Neural cell (in vitro differentiated cells): ENCODE data around the gene MUC21. TPM values are rescaled to one million over a fixed set of nuclear protein-coding genes. Genes with fewer than 3 reads are reported as not detected.

Experiments used
- H2AFZ ChIP-seq: fragments of 200-600, 300-800 bp; sonication (generic), shearing (Covaris generic); 2 replicates; pipeline ENCODE4 v1.6.0; 2014; ENCODE audit warnings: low read depth, mild to moderate bottlenecking, antibody characterized with exemption, low read length, moderate library complexity
- H3F3A ChIP-seq: fragments of 200-600 bp; shearing (Covaris generic); 2 replicates; pipeline ENCODE4 v1.6.1; 2016; ENCODE audit warnings: mild to moderate bottlenecking, moderate library complexity, mixed read lengths, antibody characterized with exemption, low read length; ENCODE audit not compliant: insufficient read depth, poor library complexity, severe bottlenecking
- H3K27ac ChIP-seq: fragments of 200-600, 300-800 bp; sonication (generic), shearing (Covaris generic); 2 replicates; pipeline ENCODE4 v1.5.1; 2014; ENCODE audit warnings: mild to moderate bottlenecking, low read length, moderate library complexity
- H3K27me3 ChIP-seq: fragments of 300-800, 200-600 bp; sonication (generic), shearing (Covaris generic); 2 replicates; pipeline ENCODE4 v1.6.0; 2014; ENCODE audit warnings: mild to moderate bottlenecking, low read depth, low read length, moderate library complexity; ENCODE audit not compliant: insufficient read depth
- H3K36me3 ChIP-seq: fragments of 300-800, 200-600 bp; sonication (generic), shearing (Covaris generic); 2 replicates; pipeline ENCODE4 v1.5.1; 2014; ENCODE audit warnings: mild to moderate bottlenecking, antibody characterized with exemption, low read length, moderate library complexity; ENCODE audit not compliant: insufficient read depth
- H3K4me2 ChIP-seq: fragments of 300-800, 200-600 bp; sonication (generic), shearing (Covaris generic); 2 replicates; pipeline ENCODE4 v1.6.0; 2014; ENCODE audit warnings: mild to moderate bottlenecking, low read length
- H3K4me3 ChIP-seq: fragments of 300-800, 200-600 bp; sonication (generic), shearing (Covaris generic); 2 replicates; pipeline ENCODE4 v1.5.1; 2014; ENCODE audit warnings: mild to moderate bottlenecking, low read length, moderate library complexity
- H3K79me2 ChIP-seq: fragments of 200-600 bp; shearing (Covaris generic); replicated peaks from 2 replicates; pipeline ENCODE4 v1.6.0; 2014; ENCODE audit warnings: mild to moderate bottlenecking, low read length, moderate library complexity; ENCODE audit not compliant: insufficient read depth
- H3K9ac ChIP-seq: fragments of 300-800, 200-600 bp; sonication (generic), shearing (Covaris generic); 2 replicates; pipeline ENCODE4 v1.6.1; 2016; ENCODE audit warnings: mild to moderate bottlenecking, low read length, mixed read lengths
- H3K9me2 ChIP-seq: fragments of 200-600 bp; shearing (Covaris generic); 2 replicates; pipeline ENCODE4 v1.6.1; 2016; ENCODE audit warnings: mild to moderate bottlenecking, low read length, mixed read lengths; ENCODE audit not compliant: insufficient read depth
- H3K9me3 ChIP-seq: fragments of 200-600, 300-800 bp; sonication (generic), shearing (Covaris generic); 2 replicates; pipeline ENCODE4 v1.6.1; 2016; ENCODE audit warnings: mild to moderate bottlenecking, mixed run types, low read length, moderate library complexity, mixed read lengths
- H4K20me1 ChIP-seq: fragments of 200-600 bp; shearing (Covaris generic); 2 replicates; pipeline ENCODE4 v1.6.1; 2016; ENCODE audit warnings: mild to moderate bottlenecking, mixed run types; ENCODE audit not compliant: insufficient read depth
- CTCF ChIP-seq: fragments of 450-650 bp; IDR thresholded peaks from 2 replicates; pipeline ENCODE4 v1.5.1; 2014; ENCODE audit warnings: antibody characterized with exemption, mild to moderate bottlenecking, moderate library complexity; ENCODE audit not compliant: poor library complexity, severe bottlenecking
- EP300 ChIP-seq: fragments of 450-650 bp; conservative IDR thresholded peaks from 2 replicates; pipeline ENCODE4 v1.6.1; 2014; ENCODE audit warnings: antibody characterized with exemption, mild to moderate bottlenecking, moderate library complexity; ENCODE audit not compliant: poor library complexity, severe bottlenecking
- EZH2 ChIP-seq: fragments of 200-600, 300-800 bp; shearing (Covaris generic), sonication (generic); IDR thresholded peaks from 2 replicates; pipeline ENCODE4 v1.6.1; 2014; ENCODE audit warnings: antibody characterized with exemption, low read length, borderline replicate concordance, mild to moderate bottlenecking; ENCODE audit not compliant: insufficient read depth, poor library complexity, severe bottlenecking
- MXI1 ChIP-seq: fragments of 450-650 bp; conservative IDR thresholded peaks from 2 replicates; pipeline ENCODE4 v1.6.1; 2014; ENCODE audit warnings: antibody characterized with exemption, mild to moderate bottlenecking; ENCODE audit not compliant: poor library complexity, severe bottlenecking
- POLR2AphosphoS5 ChIP-seq: IDR thresholded peaks from 2 replicates; pipeline ENCODE4 v1.6.1; 2012
- RAD21 ChIP-seq: fragments of 450-650 bp; conservative IDR thresholded peaks from 2 replicates; pipeline ENCODE4 v1.6.1; 2014; ENCODE audit warnings: antibody characterized with exemption, mild to moderate bottlenecking, moderate library complexity
- REST ChIP-seq: IDR thresholded peaks from 2 replicates; pipeline ENCODE4 v1.6.1; 2012; ENCODE audit warnings: borderline replicate concordance
- SMC3 ChIP-seq: fragments of 450-650 bp; conservative IDR thresholded peaks from 2 replicates; pipeline ENCODE4 v1.6.1; 2014; ENCODE audit warnings: antibody characterized with exemption, mild to moderate bottlenecking, moderate library complexity; ENCODE audit not compliant: poor library complexity
- TAF1 ChIP-seq: IDR thresholded peaks from 2 replicates; pipeline ENCODE4 v1.6.1; 2012; ENCODE audit warnings: low read depth
- polyA plus RNA-seq: library from polyadenylated mRNA; depleted of rRNA; stranded (reverse); fragments of >200 nt; gene quantifications from 2 replicates; pipeline ENCODE4 v1.2.3, GENCODE V29; 2014

MUC21 gene
- polyA plus RNA-seq, 1 donor from 2014 or later = not detected

- Histone ChIP-seq H3K9me3 (peaks cover 6% of the 10 kb centered on the region), H2AFZ (no peak overlapping the region), H3K9ac (no peak overlapping the region), H3K4me2 (no peak overlapping the region), H4K20me1 (no peaks in the 10 kb centered on the region), H3K36me3 (no peaks in the 10 kb centered on the region), H3F3A (no peaks in the 10 kb centered on the region), H3K9me2 (no peaks in the 10 kb centered on the region), H3K4me3 (no peak overlapping the region), H3K27ac (no peak overlapping the region), H3K27me3 (peaks cover 3% of the 10 kb centered on the region), H3K79me2 (no peaks in the 10 kb centered on the region)
- TF ChIP-seq SMC3 = no peak
These were observed 34.7 kb upstream of the MUC21 start for GRCh38 chr6:30948811-30949210.

GRCh38 chr6:30951907-30952469 lies 31.5 kb upstream of the MUC21 start:
- Histone ChIP-seq H3K27me3 (peaks cover 21% of the 10 kb centered on the region), H3K9ac (no peak overlapping the region), H2AFZ (no peak overlapping the region), H3K36me3 (no peaks in the 10 kb centered on the region), H4K20me1 (no peaks in the 10 kb centered on the region), H3K27ac (no peak overlapping the region), H3K9me2 (no peaks in the 10 kb centered on the region), H3F3A (no peaks in the 10 kb centered on the region), H3K4me3 (no peak overlapping the region), H3K4me2 (no peak overlapping the region), H3K9me3 (peaks cover 6% of the 10 kb centered on the region), H3K79me2 (no peaks in the 10 kb centered on the region)
- no peak for TF ChIP-seq POLR2AphosphoS5
- TF ChIP-seq TAF1 = no peak
- TF ChIP-seq RAD21 = no peak
- TF ChIP-seq EP300 = no peak
- no peak for TF ChIP-seq EZH2
- no peak for TF ChIP-seq REST
- no peak for TF ChIP-seq SMC3
- TF ChIP-seq CTCF = no peak
- TF ChIP-seq MXI1 = no peak
